ENCODE measurements around the gene CCDC90B.
"Not testable (repeated sequence)": the region's sequence is repeated elsewhere in the genome, so short reads cannot be mapped to it uniquely, and the experiment has no call there.

CCDC90B gene

GRCh38 chr11:83280256-83280655 is 5.9 kb downstream of the CCDC90B start:
- no peak for ATAC-seq (replicated peaks; ENCODE audit: extremely low read depth, poor library complexity, severe bottlenecking)
- Mint-ChIP-seq H3K4me3 (no peak overlapping the region), H3K9me3 (no peaks in the 10 kb centered on the region), H3K27ac (ENCODE audit: low read depth) (no peak overlapping the region), H3K27me3 (no peaks in the 10 kb centered on the region), H3K4me1 (peaks cover 36% of the 10 kb centered on the region), H3K36me3 (ENCODE audit: insufficient read depth) (peaks cover 35% of the 10 kb centered on the region)
- DNase-seq (ENCODE audit: low spot score in 2 of 2): no peak

- Mint-ChIP-seq H3K27ac (ENCODE audit: low read depth) (no peak overlapping the region), H3K9me3 (no peaks in the 10 kb centered on the region), H3K4me1 (peaks cover 25% of the 10 kb centered on the region), H3K27me3 (no peaks in the 10 kb centered on the region), H3K4me3 (no peak overlapping the region), H3K36me3 (ENCODE audit: insufficient read depth) (peaks cover 45% of the 10 kb centered on the region)
- no peak for DNase-seq (ENCODE audit: low spot score in 2 of 2)
- no peak for ATAC-seq (replicated peaks; ENCODE audit: extremely low read depth, poor library complexity, severe bottlenecking)
These were observed 7.8 kb downstream of the CCDC90B start for GRCh38 chr11:83278351-83278750.

- DNase-seq (ENCODE audit: low spot score in 2 of 2) (no peak), ATAC-seq (replicated peaks; ENCODE audit: extremely low read depth, poor library complexity, severe bottlenecking) (no peak)
- H3K27ac Mint-ChIP-seq (ENCODE audit: low read depth): no peak overlapping the region
- H3K27me3 Mint-ChIP-seq: no peaks in the 10 kb centered on the region
- peaks cover 60% of the 10 kb centered on the region for H3K36me3 Mint-ChIP-seq (ENCODE audit: insufficient read depth)
- no peaks in the 10 kb centered on the region for H3K9me3 Mint-ChIP-seq
- H3K4me1 Mint-ChIP-seq: peaks cover 11% of the 10 kb centered on the region
- no peak overlapping the region for H3K4me3 Mint-ChIP-seq
These were observed 10.1 kb downstream of the CCDC90B start for GRCh38 chr11:83275888-83276641.

DNA sequence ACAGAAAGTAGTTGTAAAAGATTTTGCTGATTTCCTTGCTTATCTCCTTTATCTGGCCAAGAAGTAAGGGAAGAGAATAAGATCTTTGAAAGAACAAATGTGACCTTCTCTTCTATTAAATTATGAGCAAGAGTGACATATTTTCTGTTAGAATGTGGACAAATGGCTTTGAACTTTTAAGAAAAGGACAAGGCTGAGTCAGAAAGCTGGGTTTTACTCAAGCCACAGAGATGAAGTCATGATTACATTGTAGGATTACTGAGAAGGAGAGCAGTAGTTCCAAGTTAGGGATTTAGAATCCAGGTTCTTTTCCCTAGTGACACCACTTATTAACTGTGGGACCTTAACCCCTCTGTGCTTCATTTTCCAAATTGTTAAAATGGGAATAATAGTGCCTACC is 13.5 kb downstream of the CCDC90B start:
- ATAC-seq (replicated peaks; ENCODE audit: extremely low read depth, poor library complexity, severe bottlenecking) (no peak), DNase-seq (ENCODE audit: low spot score in 2 of 2) (no peak)
- Mint-ChIP-seq H3K27ac (ENCODE audit: low read depth) (no peak overlapping the region), H3K36me3 (ENCODE audit: insufficient read depth) (peaks cover 70% of the 10 kb centered on the region), H3K27me3 (no peaks in the 10 kb centered on the region), H3K4me1 (peaks cover 34% of the 10 kb centered on the region), H3K4me3 (no peak overlapping the region), H3K9me3 (no peaks in the 10 kb centered on the region)

DNA sequence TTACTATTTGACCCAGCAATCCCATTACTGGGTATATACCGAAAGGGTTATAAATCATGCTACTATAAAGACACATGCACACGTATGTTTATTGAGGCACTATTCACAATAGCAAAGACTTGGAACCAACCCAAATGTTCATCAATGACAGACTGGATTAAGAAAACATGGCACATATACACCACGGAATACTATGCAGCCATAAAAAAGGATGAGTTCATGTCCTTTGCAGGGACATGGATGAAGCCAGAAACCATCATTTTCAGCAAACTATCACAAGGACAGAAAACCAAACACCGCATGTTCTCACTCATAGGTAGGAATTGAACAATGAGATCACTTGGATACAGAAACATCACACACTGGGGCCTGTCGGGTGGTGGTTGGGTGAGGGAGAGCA is 14.4 kb downstream of the CCDC90B start:
- Mint-ChIP-seq H3K36me3 (ENCODE audit: insufficient read depth) (peaks cover 70% of the 10 kb centered on the region), H3K4me1 (peaks cover 34% of the 10 kb centered on the region)
- not testable (repeated sequence) for DNase-seq (ENCODE audit: low spot score in 2 of 2); ATAC-seq (replicated peaks; ENCODE audit: extremely low read depth, poor library complexity, severe bottlenecking); H3K4me3 Mint-ChIP-seq; H3K27ac Mint-ChIP-seq (ENCODE audit: low read depth); H3K27me3 Mint-ChIP-seq; H3K9me3 Mint-ChIP-seq

- H3K27me3 Mint-ChIP-seq; H3K9me3 Mint-ChIP-seq; ATAC-seq (replicated peaks; ENCODE audit: extremely low read depth, poor library complexity, severe bottlenecking); DNase-seq (ENCODE audit: low spot score in 2 of 2); H3K4me3 Mint-ChIP-seq: not testable (repeated sequence)
- peaks cover 34% of the 10 kb centered on the region for H3K4me1 Mint-ChIP-seq
- H3K36me3 Mint-ChIP-seq (ENCODE audit: insufficient read depth): peaks cover 66% of the 10 kb centered on the region
- H3K27ac Mint-ChIP-seq (ENCODE audit: low read depth): peak overlapping the region; percentile 82
These were observed 17.1 kb downstream of the CCDC90B start for GRCh38 chr11:83269080-83269479.

DNA sequence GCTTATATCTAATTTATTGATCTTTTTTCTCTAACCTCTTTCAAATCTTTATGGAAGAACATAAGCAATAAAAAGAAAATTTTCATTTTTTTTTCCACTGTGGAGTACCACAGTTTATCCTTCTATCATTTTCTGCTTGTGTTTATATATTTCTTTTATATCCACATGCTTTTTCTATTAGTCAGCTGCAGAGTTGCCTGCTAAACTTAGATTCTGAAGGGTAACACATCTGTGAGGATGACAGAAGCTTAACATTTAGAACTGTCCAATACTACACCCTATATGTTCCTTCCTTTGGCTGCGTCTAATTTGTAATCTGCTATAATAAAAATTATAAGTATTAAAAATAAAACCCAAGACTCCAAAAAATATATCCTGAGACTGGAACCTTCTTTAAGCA is 20.8 kb downstream of the CCDC90B start:
- DNase-seq (ENCODE audit: low spot score in 2 of 2) (no peak), ATAC-seq (replicated peaks; ENCODE audit: extremely low read depth, poor library complexity, severe bottlenecking) (no peak)
- peaks cover 58% of the 10 kb centered on the region for H3K36me3 Mint-ChIP-seq (ENCODE audit: insufficient read depth)
- H3K27ac Mint-ChIP-seq (ENCODE audit: low read depth): no peak overlapping the region
- H3K9me3 Mint-ChIP-seq: no peaks in the 10 kb centered on the region
- no peaks in the 10 kb centered on the region for H3K27me3 Mint-ChIP-seq
- no peak overlapping the region for H3K4me3 Mint-ChIP-seq
- peaks cover 24% of the 10 kb centered on the region for H3K4me1 Mint-ChIP-seq

- Mint-ChIP-seq H3K27me3 (no peaks in the 10 kb centered on the region), H3K4me3 (no peak overlapping the region), H3K36me3 (ENCODE audit: insufficient read depth) (peaks cover 33% of the 10 kb centered on the region), H3K27ac (ENCODE audit: low read depth) (no peak overlapping the region), H3K9me3 (no peaks in the 10 kb centered on the region), H3K4me1 (no peaks in the 10 kb centered on the region)
- ATAC-seq (replicated peaks; ENCODE audit: extremely low read depth, poor library complexity, severe bottlenecking): no peak
- no peak for DNase-seq (ENCODE audit: low spot score in 2 of 2)
These were observed 26.6 kb downstream of the CCDC90B start for GRCh38 chr11:83259559-83259958.

GRCh38 chr11:83257761-83258168 is 28.4 kb downstream of the CCDC90B start:
- DNase-seq (ENCODE audit: low spot score in 2 of 2) (no peak), ATAC-seq (replicated peaks; ENCODE audit: extremely low read depth, poor library complexity, severe bottlenecking) (no peak)
- peaks cover 20% of the 10 kb centered on the region for H3K36me3 Mint-ChIP-seq (ENCODE audit: insufficient read depth)
- no peaks in the 10 kb centered on the region for H3K4me1 Mint-ChIP-seq
- H3K27me3 Mint-ChIP-seq: no peaks in the 10 kb centered on the region
- no peak overlapping the region for H3K27ac Mint-ChIP-seq (ENCODE audit: low read depth)
- no peaks in the 10 kb centered on the region for H3K9me3 Mint-ChIP-seq
- H3K4me3 Mint-ChIP-seq: no peak overlapping the region

DNA sequence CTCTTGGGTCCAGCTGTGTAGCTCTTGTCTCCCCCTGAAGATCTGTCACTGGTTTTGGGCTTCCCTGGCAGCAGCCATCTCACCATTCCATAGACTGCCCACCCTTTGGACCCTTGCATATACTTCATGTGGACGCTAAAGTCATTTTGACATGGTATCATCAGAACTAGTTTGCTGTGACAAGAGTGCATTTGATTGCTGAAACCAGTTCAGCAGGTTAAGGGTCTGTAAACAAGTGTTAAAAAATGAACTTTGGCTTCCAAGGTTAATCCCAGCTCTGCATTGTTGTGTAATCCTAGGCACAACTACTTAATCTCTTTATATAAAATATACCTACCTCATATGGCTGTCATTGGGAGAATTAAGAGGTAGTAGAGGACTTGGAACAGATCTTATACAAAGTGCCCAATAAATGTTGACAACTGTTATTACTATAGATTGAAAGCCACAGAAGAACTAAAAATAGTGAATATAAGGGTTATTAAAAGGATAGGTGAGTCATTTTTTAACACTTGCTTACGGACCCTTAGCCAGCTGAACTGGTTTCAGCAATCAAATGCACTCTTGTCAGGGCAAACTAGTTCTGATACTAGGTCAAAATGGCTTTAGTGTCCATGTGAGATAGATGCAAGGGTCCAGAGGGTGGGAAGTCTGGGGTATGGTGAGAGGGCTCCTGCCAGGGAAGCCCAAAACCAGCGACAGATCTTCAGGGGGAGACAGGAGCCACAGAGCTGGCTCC is 29.4 kb downstream of the CCDC90B start:
- Mint-ChIP-seq H3K4me3 (no peak overlapping the region), H3K4me1 (no peaks in the 10 kb centered on the region), H3K27me3 (no peaks in the 10 kb centered on the region), H3K36me3 (ENCODE audit: insufficient read depth) (peaks cover 18% of the 10 kb centered on the region), H3K9me3 (no peaks in the 10 kb centered on the region), H3K27ac (ENCODE audit: low read depth) (peak overlapping the region; percentile 3)
- no peak for DNase-seq (ENCODE audit: low spot score in 2 of 2)
- no peak for ATAC-seq (replicated peaks; ENCODE audit: extremely low read depth, poor library complexity, severe bottlenecking)

GRCh38 chr11:83255366-83255765 is 30.8 kb downstream of the CCDC90B start:
- no peaks in the 10 kb centered on the region for H3K4me1 Mint-ChIP-seq
- no peaks in the 10 kb centered on the region for H3K9me3 Mint-ChIP-seq
- H3K4me3 Mint-ChIP-seq: no peak overlapping the region
- no peak for ATAC-seq (replicated peaks; ENCODE audit: extremely low read depth, poor library complexity, severe bottlenecking)
- DNase-seq (ENCODE audit: low spot score in 2 of 2): no peak
- no peaks in the 10 kb centered on the region for H3K27me3 Mint-ChIP-seq
- H3K36me3 Mint-ChIP-seq (ENCODE audit: insufficient read depth): peaks cover 12% of the 10 kb centered on the region
- H3K27ac Mint-ChIP-seq (ENCODE audit: low read depth): no peak overlapping the region

GRCh38 chr11:83252941-83253340 is 33.2 kb downstream of the CCDC90B start:
- no peak overlapping the region for H3K4me3 Mint-ChIP-seq
- no peaks in the 10 kb centered on the region for H3K4me1 Mint-ChIP-seq
- DNase-seq (ENCODE audit: low spot score in 2 of 2) (no peak), ATAC-seq (replicated peaks; ENCODE audit: extremely low read depth, poor library complexity, severe bottlenecking) (no peak)
- H3K27ac Mint-ChIP-seq (ENCODE audit: low read depth): no peak overlapping the region
- H3K9me3 Mint-ChIP-seq: no peaks in the 10 kb centered on the region
- H3K36me3 Mint-ChIP-seq (ENCODE audit: insufficient read depth): peaks cover 5% of the 10 kb centered on the region
- no peaks in the 10 kb centered on the region for H3K27me3 Mint-ChIP-seq

GRCh38 chr11:83252266-83252665 is 33.9 kb downstream of the CCDC90B start:
- DNase-seq (ENCODE audit: low spot score in 2 of 2): no peak
- no peak for ATAC-seq (replicated peaks; ENCODE audit: extremely low read depth, poor library complexity, severe bottlenecking)
- no peaks in the 10 kb centered on the region for H3K27me3 Mint-ChIP-seq
- no peak overlapping the region for H3K4me3 Mint-ChIP-seq
- H3K36me3 Mint-ChIP-seq (ENCODE audit: insufficient read depth): no peaks in the 10 kb centered on the region
- H3K27ac Mint-ChIP-seq (ENCODE audit: low read depth): no peak overlapping the region
- H3K4me1 Mint-ChIP-seq: no peaks in the 10 kb centered on the region
- no peaks in the 10 kb centered on the region for H3K9me3 Mint-ChIP-seq

All from central memory CD8-positive, alpha-beta T cell (primary cell).